Neural progenitor cell (in vitro differentiated cells): Measurements from ENCODE around the gene TIMP3.

ENCODE experiments used
- CTCF ChIP-seq: fragments of 200-600 bp; sonication (generic); IDR thresholded peaks from 2 replicates; pipeline ENCODE4 v1.5.1; 2017; ENCODE audit warnings: antibody characterized with exemption, mild to moderate bottlenecking
- EZH2 ChIP-seq: fragments of 200-600 bp; sonication (generic); IDR thresholded peaks from 2 replicates; pipeline ENCODE4 v1.6.1; 2017; ENCODE audit warnings: antibody characterized with exemption, mild to moderate bottlenecking, moderate library complexity
- EZH2phosphoT487 ChIP-seq: fragments of 200-600 bp; sonication (generic); IDR thresholded peaks from 2 replicates; pipeline ENCODE4 v1.6.1; 2017; ENCODE audit warnings: antibody characterized with exemption

- TF ChIP-seq CTCF, result no peak
- no peak for TF ChIP-seq EZH2phosphoT487
- no peak for TF ChIP-seq EZH2
Observed at GRCh38 chr22:32760815-32761214, 40.7 kb upstream of the TIMP3 start.
